Heart left ventricle (tissue), 13 donors: ENCODE results near the gene CFAP99.

Experiments
- CTCF ChIP-seq, 12 donors: fragments of 200-600 bp; sonication (generic) in 4 of 12; IDR thresholded peaks; one replicate each; pipeline versions ENCODE4 v1.5.0 to v1.8.0; 2018 to 2022; ENCODE audit warnings: antibody characterized with exemption in 12 of 12, mild to moderate bottlenecking in 5 of 12
- POLR2A ChIP-seq, 2 donors: fragments of 450-650 bp; IDR thresholded peaks; one replicate each; pipeline ENCODE4 v1.6.1; 2017; ENCODE audit warnings: antibody characterized with exemption in 2 of 2, mild to moderate bottlenecking in 2 of 2, moderate library complexity in 2 of 2
- donor health status: ischemic (EF 13 %, LVEDD 7.1; RV severe dilation, severe dysfunction).
- donor health status: DM: no; HTN: yes; CAD: no.
- donor health status: DM: no; HTN: no; CAD: no.
- donor health status: ischemic (EF 25% LVEDD 6.9; RV normal size, moderate dysfunction).
- donor health status: ischemic (EF 25% LVEDD 5.7; RV mildly dilated, moderate dysfunction).
- donor health status: ischemic (EF 35%, LVEDD 5.7; RV mildly dilated, moderate dysfunction).
- donor health status: nonischemic (EF 11% LVEDD 7.7; RV severe dilation, severe dysfunction).
- donor health status: DM: yes; HTN: yes; CAD: no.
- donor health status: PGD.
- donor health status: ischemic (EF 29% LVEDD 5.4; RV normal size, mild dysfunction).
- donor health status: nonischemic (EF 23%, LVEDD 6.1; RV moderate dilation, normal function).

GRCh38 chr4:2489081-2489805 is 70.5 kb downstream of the CFAP99 start:
- no peak for TF ChIP-seq CTCF (IDR thresholded peaks at IDR 0.05)
- TF ChIP-seq POLR2A (IDR thresholded peaks at IDR 0.05) = no peak
